HepG2 (cell line): ENCODE results near the gene CLEC16A. TPM values are rescaled to one million over a fixed set of nuclear protein-coding genes. Genes with fewer than 3 reads are reported as not detected.

ENCODE experiments used
- CC2D1A ChIP-seq: sonication (generic); formaldehyde crosslinking; IDR thresholded peaks from 2 replicates; pipeline ENCODE4 v1.8.1; 2023; ENCODE audit warnings: mild to moderate bottlenecking, missing genetic modification reagents
- CEBPZ ChIP-seq: IDR thresholded peaks from 2 replicates; pipeline ENCODE4 v1.6.1; 2012; ENCODE audit warnings: low read length, improper control_type of control experiment
- IRF9 ChIP-seq: sonication (generic); formaldehyde crosslinking; IDR thresholded peaks from 2 replicates; pipeline ENCODE4 v1.8.0; 2022; ENCODE audit warnings: missing genetic modification reagents, mild to moderate bottlenecking, borderline replicate concordance
- MNT ChIP-seq: fragments of 450-650 bp; IDR thresholded peaks from 2 replicates; pipeline ENCODE4 v1.6.1; 2016
- NFATC3 ChIP-seq: sonication (generic); formaldehyde crosslinking; IDR thresholded peaks from 2 replicates; pipeline ENCODE4 v1.5.1; 2020; ENCODE audit warnings: mild to moderate bottlenecking, missing genetic modification reagents
- RELA ChIP-seq: sonication (generic); formaldehyde crosslinking; IDR thresholded peaks from 2 replicates; pipeline ENCODE4 v1.4.0; 2020; ENCODE audit warnings: missing genetic modification reagents
- RFXAP ChIP-seq: sonication (generic); formaldehyde crosslinking; IDR thresholded peaks from 2 replicates; pipeline ENCODE4 v1.4.0; 2020; ENCODE audit warnings: missing genetic modification reagents, borderline replicate concordance
- SIN3B ChIP-seq: fragments of 150-350 bp; IDR thresholded peaks from 2 replicates; pipeline ENCODE4 v1.6.1; 2014; ENCODE audit warnings: low read length
- TRIM24 ChIP-seq: sonication (generic); formaldehyde crosslinking; IDR thresholded peaks from 2 replicates; pipeline ENCODE4 v1.8.0; 2022; ENCODE audit warnings: mild to moderate bottlenecking, missing genetic modification reagents
- ZNF253 ChIP-seq: sonication (generic); formaldehyde crosslinking; IDR thresholded peaks from 2 replicates; pipeline ENCODE4 v1.8.0; 2022; ENCODE audit warnings: mild to moderate bottlenecking, missing genetic modification reagents, borderline replicate concordance
- ZNF256 ChIP-seq: sonication (generic); formaldehyde crosslinking; conservative IDR thresholded peaks from 2 replicates; pipeline ENCODE4 v1.4.0; 2020; ENCODE audit warnings: missing genetic modification reagents
- ZNF33A ChIP-seq: sonication (generic); formaldehyde crosslinking; IDR thresholded peaks from 2 replicates; pipeline ENCODE4 v1.5.1; 2020; ENCODE audit warnings: missing genetic modification reagents, mild to moderate bottlenecking, moderate library complexity, borderline replicate concordance
- ZNF564 ChIP-seq: sonication (generic); formaldehyde crosslinking; IDR thresholded peaks from 2 replicates; pipeline ENCODE4 v1.8.1; 2023; ENCODE audit warnings: mild to moderate bottlenecking, missing genetic modification reagents
- ZNF781 ChIP-seq: sonication (generic); formaldehyde crosslinking; IDR thresholded peaks from 2 replicates; pipeline ENCODE4 v1.5.1; 2020; ENCODE audit warnings: borderline replicate concordance, mild to moderate bottlenecking, missing genetic modification reagents; ENCODE audit errors: not compliant biosample characterization
- polyA plus RNA-seq, 8 experiments: library from polyadenylated mRNA; depleted of rRNA in 3 of 8; stranded (reverse) in 7 of 8; unstranded in 1 of 8; fragments of >200 nt; fragmentation: Illumina TruSeq in 4 of 8; extraction: Trizol in 4 of 8; gene quantifications; 2 replicates each; pipeline versions ENCODE4 v1.2.1 to v1.2.3, GENCODE V29; 2011 to 2016; ENCODE audit warnings: low read depth in 4 of 8, missing spikeins in 1 of 8, mixed read lengths in 1 of 8; ENCODE audit not compliant: insufficient read depth in 1 of 8
- total RNA-seq, 5 experiments: library from RNA; depleted of rRNA; stranded (reverse); fragments of >200 nt; fragmentation: Illumina TruSeq; extraction: Trizol; gene quantifications; 2 replicates each; pipeline ENCODE4 v1.2.3, GENCODE V29; 2016; ENCODE audit warnings: low read depth in 1 of 5
- TF ChIP-seq, protein P1 (sequence below), 2 experiments: sonication (generic) in 1 of 2; formaldehyde crosslinking in 1 of 2; IDR thresholded peaks; 2 replicates each; pipeline versions ENCODE4 v1.6.1 to v1.9.0; 2014 to 2022; ENCODE audit warnings: antibody characterized with exemption in 1 of 2, borderline replicate concordance in 1 of 2, inconsistent platforms in 1 of 2, low read depth in 1 of 2, missing genetic modification reagents in 1 of 2
- TF ChIP-seq, protein P2 (sequence below): sonication (generic); formaldehyde crosslinking; IDR thresholded peaks from 2 replicates; pipeline ENCODE4 v1.8.1; 2023; ENCODE audit warnings: mild to moderate bottlenecking, missing genetic modification reagents

CLEC16A gene
- total and polyA plus RNA-seq, 2 of the 13 experiments (the other 11 are each of a cell fraction or from before 2014, with no cell fraction given), result 8.5 to 10.3 TPM

- TF ChIP-seq MNT (no peak), TRIM24 (CRISPR knock-in tag) (no peak), IRF9 (CRISPR knock-in tag) (no peak), CEBPZ (no peak), ZNF781 (CRISPR knock-in tag) (no peak), RELA (CRISPR knock-in tag) (no peak), ZNF253 (CRISPR knock-in tag) (no peak), ZNF564 (CRISPR knock-in tag) (no peak), NFATC3 (no peak), RFXAP (CRISPR knock-in tag) (no peak), ZNF256 (CRISPR knock-in tag) (no peak), SIN3B (no peak), ZNF33A (CRISPR knock-in tag) (no peak), CC2D1A (CRISPR knock-in tag) (no peak)
- TF ChIP-seq, protein P1, sequence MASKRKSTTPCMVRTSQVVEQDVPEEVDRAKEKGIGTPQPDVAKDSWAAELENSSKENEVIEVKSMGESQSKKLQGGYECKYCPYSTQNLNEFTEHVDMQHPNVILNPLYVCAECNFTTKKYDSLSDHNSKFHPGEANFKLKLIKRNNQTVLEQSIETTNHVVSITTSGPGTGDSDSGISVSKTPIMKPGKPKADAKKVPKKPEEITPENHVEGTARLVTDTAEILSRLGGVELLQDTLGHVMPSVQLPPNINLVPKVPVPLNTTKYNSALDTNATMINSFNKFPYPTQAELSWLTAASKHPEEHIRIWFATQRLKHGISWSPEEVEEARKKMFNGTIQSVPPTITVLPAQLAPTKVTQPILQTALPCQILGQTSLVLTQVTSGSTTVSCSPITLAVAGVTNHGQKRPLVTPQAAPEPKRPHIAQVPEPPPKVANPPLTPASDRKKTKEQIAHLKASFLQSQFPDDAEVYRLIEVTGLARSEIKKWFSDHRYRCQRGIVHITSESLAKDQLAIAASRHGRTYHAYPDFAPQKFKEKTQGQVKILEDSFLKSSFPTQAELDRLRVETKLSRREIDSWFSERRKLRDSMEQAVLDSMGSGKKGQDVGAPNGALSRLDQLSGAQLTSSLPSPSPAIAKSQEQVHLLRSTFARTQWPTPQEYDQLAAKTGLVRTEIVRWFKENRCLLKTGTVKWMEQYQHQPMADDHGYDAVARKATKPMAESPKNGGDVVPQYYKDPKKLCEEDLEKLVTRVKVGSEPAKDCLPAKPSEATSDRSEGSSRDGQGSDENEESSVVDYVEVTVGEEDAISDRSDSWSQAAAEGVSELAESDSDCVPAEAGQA (IDR thresholded peaks at IDR 0.05; ENCODE audit: low read depth), result no peak
- TF ChIP-seq, protein P1 (CRISPR knock-in tag; IDR thresholded peaks at IDR 0.05; ENCODE audit: borderline replicate concordance), result no peak
- TF ChIP-seq, protein P2, sequence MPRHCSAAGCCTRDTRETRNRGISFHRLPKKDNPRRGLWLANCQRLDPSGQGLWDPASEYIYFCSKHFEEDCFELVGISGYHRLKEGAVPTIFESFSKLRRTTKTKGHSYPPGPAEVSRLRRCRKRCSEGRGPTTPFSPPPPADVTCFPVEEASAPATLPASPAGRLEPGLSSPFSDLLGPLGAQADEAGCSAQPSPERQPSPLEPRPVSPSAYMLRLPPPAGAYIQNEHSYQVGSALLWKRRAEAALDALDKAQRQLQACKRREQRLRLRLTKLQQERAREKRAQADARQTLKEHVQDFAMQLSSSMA (CRISPR knock-in tag), result no peak
These were observed 80.1 kb downstream of the CLEC16A start (continued) for GRCh38 chr16:11024333-11025053.
